Activated B cell treated with CpG ODN at 0.5 μM for 24 hours (primary cell): ENCODE data around the gene ANAPC5. TPM values are rescaled to one million over a fixed set of nuclear protein-coding genes. Genes with fewer than 3 reads are reported as not detected.

Source experiments
- ATAC-seq: fragments of 200-7000 bp; cut with Tn5 transposase; one replicate; pipeline ENCODE4 v1.10.0; 2021; ENCODE audit warnings: low read depth, mild to moderate bottlenecking, moderate library complexity
- CTCF ChIA-PET: fragments of 350-600 bp; sonication (Branson Sonifier 250); formaldehyde crosslinking; loops from one replicate; lab custom pipeline; 2021; ENCODE audit warnings: antibody characterized with exemption; lab: Charles Lee
- POLR2A ChIA-PET: fragments of 350-600 bp; sonication (Branson Sonifier 250); formaldehyde crosslinking; loops from one replicate; lab custom pipeline; 2021; ENCODE audit warnings: antibody characterized with exemption; lab: Charles Lee
- DNase-seq: peaks from one replicate; pipeline ENCODE4 v3.0.0; 2022
- H3K27ac Mint-ChIP-seq: one replicate; pipeline ENCODE4 v1.8.0; 2020; ENCODE audit warnings: mixed read lengths
- H3K27me3 Mint-ChIP-seq: one replicate; pipeline ENCODE4 v1.8.0; 2021; ENCODE audit warnings: mixed read lengths
- H3K36me3 Mint-ChIP-seq: one replicate; pipeline ENCODE4 v1.8.0; 2021; ENCODE audit warnings: low read depth, mixed read lengths
- H3K4me1 Mint-ChIP-seq: one replicate; pipeline ENCODE4 v1.8.0; 2021; ENCODE audit warnings: mixed read lengths
- H3K4me3 Mint-ChIP-seq: one replicate; pipeline ENCODE4 v1.8.0; 2020; ENCODE audit warnings: mild to moderate bottlenecking, mixed read lengths
- H3K9me3 Mint-ChIP-seq: one replicate; pipeline ENCODE4 v1.8.0; 2020; ENCODE audit warnings: mixed read lengths
- CTCF ChIP-seq: fragments of 200-600 bp; IDR thresholded peaks from one replicate; pipeline ENCODE4 v1.8.0; 2022; ENCODE audit warnings: antibody characterized with exemption, mild to moderate bottlenecking
- intact Hi-C: fragments of 100-400 bp; cut with micrococcal nuclease; formaldehyde crosslinking; loops from one replicate; pipeline ENCODE4 v1.15.1; 2024
- total RNA-seq: library from RNA; stranded (reverse); gene quantifications from 2 replicates; pipeline ENCODE4 v1.2.3, GENCODE V29; 2022

The ANAPC5 gene
- total RNA-seq, 1 donor from 2014 or later: 143 TPM

GRCh38 chr12:121295746-121296617, 56.2 kb downstream of the ANAPC5 start:
- peaks cover 10% of the 10 kb centered on the region for H3K36me3 Mint-ChIP-seq
- ATAC-seq: peak; percentile 15
- peak overlapping the region; percentile 87 for H3K4me3 Mint-ChIP-seq
- ChIA-PET CTCF (interaction anchor here (1.0 kb wide), 1 partner anchor 11 kb away, joined by 3 read pairs; no protein-coding TSS in a partner anchor), POLR2A (interaction anchor here (0.5 to 1.9 kb wide), 9 partner anchors 10 to 839 kb away, joined by 3 to 6 read pairs (median 3); partner anchors contain the start of genes ANAPC5 and RNF34)
- DNase-seq: peak; percentile 22
- H3K9me3 Mint-ChIP-seq: no peaks in the 10 kb centered on the region
- H3K4me1 Mint-ChIP-seq: peaks cover 24% of the 10 kb centered on the region
- no peaks in the 10 kb centered on the region for H3K27me3 Mint-ChIP-seq
- intact Hi-C loops: loop anchor here (2.0 to 5.0 kb wide), 4 partner anchors 19 to 169 kb away; partner anchors contain the start of gene P2RX4
- peak overlapping the region; percentile 73 for H3K27ac Mint-ChIP-seq
- no peak for TF ChIP-seq CTCF

GRCh38 chr12:121295116-121295745, 57.0 kb downstream of the ANAPC5 start:
- ATAC-seq (no peak), DNase-seq (no peak)
- H3K27ac Mint-ChIP-seq: no peak overlapping the region
- H3K36me3 Mint-ChIP-seq: peaks cover 11% of the 10 kb centered on the region
- intact Hi-C loops: loop anchor here (5.0 kb wide), 3 partner anchors 63 to 168 kb away; partner anchors contain the start of gene P2RX4
- H3K27me3 Mint-ChIP-seq: no peaks in the 10 kb centered on the region
- peak overlapping the region; percentile 87 for H3K4me3 Mint-ChIP-seq
- H3K9me3 Mint-ChIP-seq: no peaks in the 10 kb centered on the region
- ChIA-PET POLR2A (interaction anchor here (0.6 to 1.9 kb wide), 6 partner anchors 9 to 105 kb away, joined by 3 to 6 read pairs (median 4); partner anchors contain the start of genes ANAPC5 and RNF34), CTCF (interaction anchor here (0.6 to 1.0 kb wide), 2 partner anchors 9 to 10 kb away, joined by 3 read pairs; no protein-coding TSS in a partner anchor)
- no peak for TF ChIP-seq CTCF
- peaks cover 22% of the 10 kb centered on the region for H3K4me1 Mint-ChIP-seq

- no peak overlapping the region for H3K4me3 Mint-ChIP-seq
These were observed 57.9 kb downstream of the ANAPC5 start for GRCh38 chr12:121294151-121294889.

GRCh38 chr12:121293603-121294002, 58.6 kb downstream of the ANAPC5 start:
- H3K27ac Mint-ChIP-seq: no peak overlapping the region
- intact Hi-C loops: no loop called here
- no peaks in the 10 kb centered on the region for H3K27me3 Mint-ChIP-seq
- ATAC-seq: no peak
- CTCF ChIA-PET: no interaction called here
- no peak for TF ChIP-seq CTCF
- DNase-seq: no peak
- peaks cover 28% of the 10 kb centered on the region for H3K4me1 Mint-ChIP-seq
- H3K4me3 Mint-ChIP-seq: no peak overlapping the region
- no peaks in the 10 kb centered on the region for H3K9me3 Mint-ChIP-seq
- POLR2A ChIA-PET: interaction anchor here (0.6 kb wide), 1 partner anchor 35 kb away, joined by 3 read pairs; no protein-coding TSS in a partner anchor
- H3K36me3 Mint-ChIP-seq: peaks cover 11% of the 10 kb centered on the region

More at GRCh38 chr12:121294151-121294889, 57.9 kb downstream of the ANAPC5 start:
- ChIA-PET POLR2A (interaction anchor here (0.5 to 1.0 kb wide), 4 partner anchors 12 to 992 kb away, joined by 3 to 4 read pairs (median 3); partner anchors contain the start of gene SIRT4), CTCF (no interaction called here)
- intact Hi-C loops: no loop called here
- H3K36me3 Mint-ChIP-seq: peaks cover 11% of the 10 kb centered on the region
- no peaks in the 10 kb centered on the region for H3K9me3 Mint-ChIP-seq
- peaks cover 22% of the 10 kb centered on the region for H3K4me1 Mint-ChIP-seq
- H3K27ac Mint-ChIP-seq: no peak overlapping the region
- no peak for TF ChIP-seq CTCF
- ATAC-seq (no peak), DNase-seq (no peak)
- H3K27me3 Mint-ChIP-seq: no peaks in the 10 kb centered on the region
